Hematopoietic multipotent progenitor cell (in vitro differentiated cells): ENCODE data around the gene CCR5. TPM values are rescaled to one million over a fixed set of nuclear protein-coding genes. Genes with fewer than 3 reads are reported as not detected.
A peak's percentile ranks its signal among the peaks of the same experiment; 100 is the strongest.

ENCODE experiments used
- DNase-seq, 3 donors: peaks; one replicate each; pipeline ENCODE4 v3.0.0-alpha.2; 2011 to 2015; ENCODE audit warnings: low read depth in 2 of 3, low spot score in 2 of 3
- total RNA-seq: library from RNA; depleted of rRNA; stranded (reverse); fragments of >200 nt; gene quantifications from one replicate; pipeline ENCODE4 v1.2.3, GENCODE V29; 2012

CCR5 gene
- total RNA-seq, 1 donor: under 0.01 TPM

- no peak for DNase-seq
Measured at GRCh38 chr3:46356909-46357308, 13.8 kb upstream of the CCR5 start.

GRCh38 chr3:46358466-46358865, 12.3 kb upstream of the CCR5 start:
- DNase-seq: no peak

GRCh38 chr3:46359733-46360493, 10.8 kb upstream of the CCR5 start:
- DNase-seq: no peak

- DNase-seq: no peak
Measured at GRCh38 chr3:46360907-46361306, 9.8 kb upstream of the CCR5 start.

GRCh38 chr3:46361408-46362283, 9.1 kb upstream of the CCR5 start:
- DNase-seq: no peak

GRCh38 chr3:46365041-46365440, 5.7 kb upstream of the CCR5 start:
- no peak for DNase-seq

- DNase-seq: no peak
Measured at GRCh38 chr3:46365737-46366524, 4.8 kb upstream of the CCR5 start.

GRCh38 chr3:46367811-46368210, 2.9 kb upstream of the CCR5 start:
- DNase-seq: no peak

GRCh38 chr3:46368569-46368968, 2.2 kb upstream of the CCR5 start:
- peak; percentile 25 to 75 (median 62) for DNase-seq

GRCh38 chr3:46369151-46369550, 1.6 kb upstream of the CCR5 start:
- DNase-seq: no peak

GRCh38 chr3:46369675-46370132, 1.0 kb upstream of the CCR5 start:
- DNase-seq: no peak

- DNase-seq: no peak
Measured at GRCh38 chr3:46371519-46372340, 984 bp downstream of the CCR5 start.

GRCh38 chr3:46372492-46373359, 2.0 kb downstream of the CCR5 start:
- peak in 2 of 3 donors; percentile 53 to 78 for DNase-seq

- no peak for DNase-seq
Measured at GRCh38 chr3:46374755-46375154, 4.0 kb downstream of the CCR5 start.

GRCh38 chr3:46375218-46375617, 4.5 kb downstream of the CCR5 start:
- DNase-seq: no peak

- DNase-seq: no peak
Measured at GRCh38 chr3:46375814-46376213, 5.1 kb downstream of the CCR5 start.

- DNase-seq: peak; percentile 16 to 80 (median 55)
Measured at GRCh38 chr3:46378426-46378942, 7.7 kb downstream of the CCR5 start.

- DNase-seq: peak in 1 of 3 donors; percentile 42
Measured at GRCh38 chr3:46380471-46381221, 9.9 kb downstream of the CCR5 start.
